ENCODE measurements around the gene TWIST2.

GRCh38 chr2:238938401-238939055 is 90.6 kb downstream of the TWIST2 start:
- no peak for TF ChIP-seq CTCF (conservative IDR thresholded peaks at IDR 0.05)
- TF ChIP-seq EZH2 (IDR thresholded peaks at IDR 0.05; ENCODE audit: low read depth), result no peak
